ENCODE data around the gene RHOBTB3. TPM values are rescaled to one million over a fixed set of nuclear protein-coding genes. Genes with fewer than 3 reads are reported as not detected.

Gene RHOBTB3
- total and polyA plus RNA-seq, 12 donors: 15.0 to 124 (median 90.4) TPM

GRCh38 chr5:95746722-95747679 is 15.9 kb downstream of the RHOBTB3 start:
- intact Hi-C loops (cut with DNase I): no loop called here

GRCh38 chr5:95748133-95748532 is 17.0 kb downstream of the RHOBTB3 start:
- peaks cover 0 to 75% (median 4%) of the 10 kb centered on the region in 9 donors for H3K36me3 ChIP-seq

More at GRCh38 chr5:95746722-95747679, 15.9 kb downstream of the RHOBTB3 start:
- Histone ChIP-seq H3K27me3 (no peaks in the 10 kb centered on the region), H3K4me3 (no peak overlapping the region), H3K36me3 (peaks cover 0 to 73% (median 2%) of the 10 kb centered on the region in 9 donors), H3K27ac (peak overlapping the region in 1 of 10 donors; percentile 8), H3K9me3 (no peaks in the 10 kb centered on the region), H3K4me1 (peaks cover 0 to 45% (median 7%) of the 10 kb centered on the region in 9 donors)
- ATAC-seq: peak in 1 of 8 donors; percentile 34
- no peak for TF ChIP-seq CTCF (IDR thresholded peaks at IDR 0.05)
- no peak for DNase-seq
- whole genome bisulfite sequencing, 2 donors: 65 to 72% methylated on average over 8 of the region's 8 CpGs

GRCh38 chr5:95754545-95754944 is 23.4 kb downstream of the RHOBTB3 start:
- H3K36me3 ChIP-seq: peaks cover 0 to 80% (median 16%) of the 10 kb centered on the region in 9 donors
- H3K27me3 ChIP-seq: no peaks in the 10 kb centered on the region
- no peaks in the 10 kb centered on the region for H3K9me3 ChIP-seq
- ATAC-seq (no peak), DNase-seq (no peak)
- H3K4me3 ChIP-seq: no peak overlapping the region
- intact Hi-C loops (cut with DNase I): no loop called here
- WGBS, 2 donors: 72 to 83% methylated on average over 2 of the region's 2 CpGs
- H3K4me1 ChIP-seq: peaks cover 0 to 19% (median 5%) of the 10 kb centered on the region in 9 donors
- H3K27ac ChIP-seq: no peak overlapping the region
- TF ChIP-seq CTCF (IDR thresholded peaks at IDR 0.05): no peak

More at GRCh38 chr5:95748133-95748532, 17.0 kb downstream of the RHOBTB3 start:
- Histone ChIP-seq H3K27ac (no peak overlapping the region), H3K4me3 (no peak overlapping the region), H3K4me1 (peaks cover 0 to 40% (median 7%) of the 10 kb centered on the region in 9 donors), H3K27me3 (no peaks in the 10 kb centered on the region), H3K9me3 (no peaks in the 10 kb centered on the region)
- intact Hi-C loops (cut with DNase I): no loop called here
- DNase-seq (no peak), ATAC-seq (peak in 1 of 8 donors; percentile 16)
- TF ChIP-seq CTCF (IDR thresholded peaks at IDR 0.05): no peak
- 42 to 45% methylated on average over 2 of the region's 2 CpGs for WGBS, 2 donors

- intact Hi-C loops (cut with DNase I): no loop called here
- peaks cover 7 to 49% (median 24%) of the 10 kb centered on the region in 9 donors for H3K4me1 ChIP-seq
- peak in 4 of 8 donors; percentile 10 to 43 (median 23) for ATAC-seq
Measured at GRCh38 chr5:95759005-95759404, 27.9 kb downstream of the RHOBTB3 start.

More at GRCh38 chr5:95759005-95759404, 27.9 kb downstream of the RHOBTB3 start:
- WGBS, 2 donors: 90 to 91% methylated on average over 10 of the region's 10 CpGs
- no peak for DNase-seq
- Histone ChIP-seq H3K27me3 (no peaks in the 10 kb centered on the region), H3K36me3 (peaks cover 0 to 51% (median 11%) of the 10 kb centered on the region in 9 donors), H3K9me3 (no peaks in the 10 kb centered on the region), H3K27ac (no peak overlapping the region), H3K4me3 (no peak overlapping the region)
- no peak for TF ChIP-seq CTCF (IDR thresholded peaks at IDR 0.05)
